ENCODE measurements around the gene SART3. TPM values are rescaled to one million over a fixed set of nuclear protein-coding genes. Genes with fewer than 3 reads are reported as not detected.

SART3 gene
- total RNA-seq, 1 donor from 2014 or later = 34.8 TPM

DNA sequence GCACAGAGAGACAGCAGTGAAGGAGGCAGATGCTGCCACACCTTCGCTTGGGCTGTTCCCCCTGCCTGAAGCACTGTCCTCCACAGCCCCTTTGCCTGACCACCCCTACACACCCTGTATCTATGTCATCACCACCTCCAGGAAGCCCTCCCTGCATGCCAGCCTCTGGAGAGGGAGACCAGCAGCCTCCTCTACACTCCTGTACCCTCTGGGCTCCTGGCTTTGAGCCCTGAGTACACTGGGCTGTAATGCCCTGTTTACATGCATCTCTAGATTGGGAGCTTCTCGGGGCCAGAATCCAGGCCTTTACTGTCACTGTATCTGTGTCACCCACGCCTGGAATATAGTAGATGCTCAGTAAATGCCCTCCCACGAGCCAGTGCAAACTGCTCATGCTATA is 42.8 kb upstream of the SART3 start:
- H3K36me3 Mint-ChIP-seq (ENCODE audit: low read depth) = no peaks in the 10 kb centered on the region
- DNase-seq (ENCODE audit: low spot score) = no peak
- H3K4me1 Mint-ChIP-seq (ENCODE audit: low read depth) = peaks cover 21% of the 10 kb centered on the region
- H3K4me3 Mint-ChIP-seq (ENCODE audit: unreplicated experiment) = no peak overlapping the region
- no peaks in the 10 kb centered on the region for H3K27me3 Mint-ChIP-seq (ENCODE audit: low read depth)
- H3K27ac Mint-ChIP-seq (ENCODE audit: unreplicated experiment) = peak overlapping the region; percentile 10
- TF ChIP-seq, protein P1, sequence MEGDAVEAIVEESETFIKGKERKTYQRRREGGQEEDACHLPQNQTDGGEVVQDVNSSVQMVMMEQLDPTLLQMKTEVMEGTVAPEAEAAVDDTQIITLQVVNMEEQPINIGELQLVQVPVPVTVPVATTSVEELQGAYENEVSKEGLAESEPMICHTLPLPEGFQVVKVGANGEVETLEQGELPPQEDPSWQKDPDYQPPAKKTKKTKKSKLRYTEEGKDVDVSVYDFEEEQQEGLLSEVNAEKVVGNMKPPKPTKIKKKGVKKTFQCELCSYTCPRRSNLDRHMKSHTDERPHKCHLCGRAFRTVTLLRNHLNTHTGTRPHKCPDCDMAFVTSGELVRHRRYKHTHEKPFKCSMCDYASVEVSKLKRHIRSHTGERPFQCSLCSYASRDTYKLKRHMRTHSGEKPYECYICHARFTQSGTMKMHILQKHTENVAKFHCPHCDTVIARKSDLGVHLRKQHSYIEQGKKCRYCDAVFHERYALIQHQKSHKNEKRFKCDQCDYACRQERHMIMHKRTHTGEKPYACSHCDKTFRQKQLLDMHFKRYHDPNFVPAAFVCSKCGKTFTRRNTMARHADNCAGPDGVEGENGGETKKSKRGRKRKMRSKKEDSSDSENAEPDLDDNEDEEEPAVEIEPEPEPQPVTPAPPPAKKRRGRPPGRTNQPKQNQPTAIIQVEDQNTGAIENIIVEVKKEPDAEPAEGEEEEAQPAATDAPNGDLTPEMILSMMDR (IDR thresholded peaks at IDR 0.05) = no peak
- no peaks in the 10 kb centered on the region for H3K9me3 Mint-ChIP-seq (ENCODE audit: low read depth)

DNA sequence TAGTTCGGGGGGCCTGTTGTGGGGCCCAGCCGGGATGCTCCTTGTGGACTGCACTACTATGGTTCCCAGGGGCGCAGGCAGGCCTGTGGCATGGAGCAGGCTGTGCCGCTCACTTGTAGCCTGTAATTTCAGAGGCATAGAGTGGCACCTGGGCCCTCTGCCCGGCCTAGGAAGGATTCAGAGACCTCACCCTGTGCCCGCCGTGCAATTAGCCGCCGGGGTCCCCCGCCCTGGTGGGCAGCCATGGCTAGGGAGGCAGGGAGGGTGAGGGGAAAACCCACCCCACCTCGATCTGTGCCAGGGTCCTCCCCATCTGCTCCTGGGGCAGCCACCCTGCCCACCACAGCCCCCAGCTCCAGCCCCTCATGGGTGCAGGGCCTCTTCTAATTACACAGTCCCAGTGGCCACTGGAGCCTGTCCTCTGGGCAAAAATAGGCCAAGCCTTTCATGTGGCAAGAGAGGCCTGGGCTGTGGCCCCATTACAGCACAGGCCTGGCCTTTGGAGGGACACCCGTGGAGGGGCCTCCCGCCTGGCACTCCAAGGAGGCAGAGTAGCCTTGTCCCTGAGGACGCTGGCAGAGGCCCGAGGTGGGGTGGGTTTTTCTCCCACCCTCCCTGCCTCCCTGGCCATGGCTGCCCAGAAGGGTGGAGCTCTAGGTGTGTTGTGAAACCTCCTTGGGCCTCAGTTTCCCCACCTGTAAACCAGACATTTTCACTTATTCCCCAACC is 42.2 kb upstream of the SART3 start:
- H3K9me3 Mint-ChIP-seq (ENCODE audit: low read depth) = no peaks in the 10 kb centered on the region
- no peak overlapping the region for H3K27ac Mint-ChIP-seq (ENCODE audit: unreplicated experiment)
- H3K36me3 Mint-ChIP-seq (ENCODE audit: low read depth) = no peaks in the 10 kb centered on the region
- no peak for DNase-seq (ENCODE audit: low spot score)
- TF ChIP-seq, protein P1 (IDR thresholded peaks at IDR 0.05) = no peak
- no peak overlapping the region for H3K4me3 Mint-ChIP-seq (ENCODE audit: unreplicated experiment)
- no peaks in the 10 kb centered on the region for H3K27me3 Mint-ChIP-seq (ENCODE audit: low read depth)
- H3K4me1 Mint-ChIP-seq (ENCODE audit: low read depth) = peaks cover 19% of the 10 kb centered on the region

DNA sequence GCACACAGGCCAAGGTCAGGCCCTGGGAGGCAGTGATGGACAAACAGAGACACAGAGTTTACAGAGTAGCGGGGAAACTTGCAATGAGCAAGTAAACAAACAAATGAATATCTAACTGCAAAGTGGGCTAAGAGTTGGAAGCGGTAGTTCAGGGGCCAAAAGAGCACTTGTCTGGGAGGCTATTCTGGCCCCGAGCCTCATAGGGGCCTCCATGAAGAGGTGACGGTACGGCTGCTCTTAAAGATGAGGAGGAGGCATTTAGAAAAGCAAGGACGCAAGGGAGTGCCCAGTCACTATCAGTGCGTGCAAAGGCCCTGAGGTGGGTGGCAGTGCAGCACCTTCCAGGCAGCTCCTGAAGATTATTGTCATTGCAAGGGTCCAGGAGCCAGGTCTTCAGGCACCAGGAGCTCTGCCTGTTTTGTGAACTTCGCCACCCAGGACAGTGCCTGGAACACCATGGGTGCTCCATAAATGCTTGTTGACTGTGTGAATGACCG is 41.3 kb upstream of the SART3 start:
- H3K4me1 Mint-ChIP-seq (ENCODE audit: low read depth) = peaks cover 26% of the 10 kb centered on the region
- H3K9me3 Mint-ChIP-seq (ENCODE audit: low read depth) = no peaks in the 10 kb centered on the region
- TF ChIP-seq, protein P1 (IDR thresholded peaks at IDR 0.05) = no peak
- no peak overlapping the region for H3K27ac Mint-ChIP-seq (ENCODE audit: unreplicated experiment)
- no peaks in the 10 kb centered on the region for H3K36me3 Mint-ChIP-seq (ENCODE audit: low read depth)
- H3K4me3 Mint-ChIP-seq (ENCODE audit: unreplicated experiment) = no peak overlapping the region
- DNase-seq (ENCODE audit: low spot score) = no peak
- H3K27me3 Mint-ChIP-seq (ENCODE audit: low read depth) = no peaks in the 10 kb centered on the region

DNA sequence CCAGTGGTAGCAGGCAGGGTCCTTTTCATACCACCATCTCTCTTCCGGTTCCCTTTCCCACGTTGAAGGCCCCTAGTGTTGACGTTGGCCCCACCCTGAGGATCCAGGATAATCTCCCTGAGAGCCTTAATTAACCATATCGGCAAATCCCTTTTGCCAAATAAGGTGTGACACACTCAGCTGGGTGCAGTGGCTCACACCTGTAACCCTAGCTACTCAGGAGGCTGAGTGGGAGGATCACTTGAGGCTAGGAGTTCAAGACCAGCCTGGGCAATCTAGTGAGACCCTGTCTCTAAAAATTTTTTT is 39.7 kb upstream of the SART3 start:
- TF ChIP-seq, protein P1 (IDR thresholded peaks at IDR 0.05) = no peak
- Mint-ChIP-seq H3K36me3 (ENCODE audit: low read depth) (no peaks in the 10 kb centered on the region), H3K27me3 (ENCODE audit: low read depth) (no peaks in the 10 kb centered on the region), H3K4me1 (ENCODE audit: low read depth) (peaks cover 30% of the 10 kb centered on the region), H3K27ac (ENCODE audit: unreplicated experiment) (no peak overlapping the region), H3K9me3 (ENCODE audit: low read depth) (no peaks in the 10 kb centered on the region), H3K4me3 (ENCODE audit: unreplicated experiment) (no peak overlapping the region)
- DNase-seq (ENCODE audit: low spot score) = no peak

DNA sequence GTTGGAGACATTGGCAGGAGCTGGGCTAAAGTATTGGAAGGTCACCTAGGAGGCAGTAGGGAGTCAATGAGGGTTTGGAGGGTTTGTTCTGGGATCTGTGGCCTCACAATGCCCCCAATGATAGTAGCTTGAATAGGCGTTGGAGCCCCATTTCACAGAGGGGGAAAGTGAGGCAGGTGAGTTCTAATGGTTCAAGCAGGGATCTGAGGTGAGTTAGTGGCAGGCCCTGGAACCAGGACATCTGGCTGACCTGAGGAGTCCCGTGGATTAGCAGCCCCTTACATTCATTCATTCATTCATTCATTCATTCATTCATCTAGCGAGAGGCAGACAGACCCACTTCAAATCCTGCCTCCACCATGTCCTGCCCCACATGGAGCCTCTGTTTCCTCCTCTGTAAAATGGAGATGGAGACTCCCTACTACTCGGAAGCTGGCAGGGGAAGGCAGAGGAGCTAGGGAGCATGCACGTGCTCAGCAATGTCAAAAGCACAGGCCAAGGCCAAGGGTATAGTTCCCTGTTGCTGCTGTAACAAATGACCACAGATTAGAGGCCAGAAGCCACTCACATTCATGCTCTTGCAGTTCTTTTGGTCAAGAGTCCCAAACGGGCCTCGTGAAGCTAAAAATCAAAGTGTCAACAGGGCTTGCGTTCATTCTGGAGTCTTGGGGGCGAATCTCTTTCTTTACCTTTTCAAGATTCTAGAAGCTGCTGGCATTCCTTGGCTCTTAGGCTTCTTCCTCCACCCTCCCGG is 39.2 kb upstream of the SART3 start:
- H3K27me3 Mint-ChIP-seq (ENCODE audit: low read depth) = no peaks in the 10 kb centered on the region
- no peak overlapping the region for H3K4me3 Mint-ChIP-seq (ENCODE audit: unreplicated experiment)

More for the DNA sequence above, 39.2 kb upstream of the SART3 start:
- Mint-ChIP-seq H3K27ac (ENCODE audit: unreplicated experiment) (no peak overlapping the region), H3K9me3 (ENCODE audit: low read depth) (no peaks in the 10 kb centered on the region), H3K4me1 (ENCODE audit: low read depth) (peaks cover 24% of the 10 kb centered on the region), H3K36me3 (ENCODE audit: low read depth) (no peaks in the 10 kb centered on the region)
- TF ChIP-seq, protein P1 (IDR thresholded peaks at IDR 0.05) = no peak
- DNase-seq (ENCODE audit: low spot score) = no peak

Measured in chondrocyte (in vitro differentiated cells).